ENCODE measurements around the gene MRC2. TPM values are rescaled to one million over a fixed set of nuclear protein-coding genes. Genes with fewer than 3 reads are reported as not detected.

Gene MRC2
- total and polyA plus RNA-seq, 9 of the 15 experiments (the other 6 are each of a cell fraction or from before 2014, with no cell fraction given): 0.28 to 11.5 (median 6.6) TPM

DNA sequence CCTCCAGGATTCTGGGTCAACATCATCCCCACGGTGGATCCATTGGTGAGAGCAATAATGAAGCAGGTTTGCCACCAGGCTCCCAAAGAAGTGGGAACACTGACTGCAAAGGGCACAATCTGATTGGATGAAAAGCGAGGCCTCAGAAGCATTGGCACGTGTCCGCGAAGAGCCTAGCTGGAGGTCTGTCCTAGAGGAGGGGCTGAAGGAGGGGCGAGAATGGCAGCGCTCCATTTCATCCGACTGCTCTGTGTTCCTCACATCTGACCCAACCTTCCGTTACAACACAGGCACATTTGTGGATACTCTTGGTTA lies 79.9 kb downstream of the MRC2 start:
- Histone ChIP-seq H3K79me2 (ENCODE audit: control insufficient read depth, insufficient read depth, low read length) (no peaks in the 10 kb centered on the region), H3K4me2 (ENCODE audit: insufficient read depth, low read length) (no peak overlapping the region), H3K4me3 (no peak overlapping the region), H2AFZ (ENCODE audit: low read depth, low read length) (no peak overlapping the region), H3K4me1 (replicated peaks in 1 of 2; ENCODE audit: control insufficient read depth in 2 of 2, insufficient read depth in 2 of 2, low read length in 2 of 2) (peaks cover 4 to 17% of the 10 kb centered on the region in 2 experiments; a peak in 4 of 5 replicates), H4K20me1 (replicated peaks; ENCODE audit: control insufficient read depth, insufficient read depth, low read length) (no peaks in the 10 kb centered on the region), H3K9ac (ENCODE audit: insufficient read depth in 1 of 2, low read depth in 2 of 2, low read length in 2 of 2) (no peak overlapping the region), H3K36me3 (ENCODE audit: control insufficient read depth, insufficient read depth, low read length) (no peaks in the 10 kb centered on the region), H3K27me3 (ENCODE audit: control insufficient read depth in 2 of 2, insufficient read depth in 2 of 2, low read length in 2 of 2) (peaks cover 21 to 55% of the 10 kb centered on the region in 2 experiments), H3K9me1 (ENCODE audit: control insufficient read depth, insufficient read depth, low read length) (no peaks in the 10 kb centered on the region), H3K27ac (ENCODE audit: extremely low read depth, low read depth, low read length) (no peak overlapping the region), H3K9me3 (replicated peaks; ENCODE audit: control insufficient read depth, insufficient read depth, low read depth, low read length) (peaks cover 6% of the 10 kb centered on the region; the same call in 1 of the 2 replicates)
- in situ Hi-C loops (cut with MboI): loop anchor here (25.0 kb wide), 1 partner anchor 255 kb away; the partner anchor contains the start of gene TANC2
- DNase-seq (ENCODE audit: extremely low read depth in 1 of 4, low spot score in 3 of 4) (no peak), FAIRE-seq (no peak), ATAC-seq (no peak)
- TF ChIP-seq E2F6 (IDR thresholded peaks at IDR 0.05; ENCODE audit: borderline replicate concordance in 1 of 2, extremely low read depth in 1 of 2, insufficient read depth in 1 of 2, insufficient read length in 1 of 2, low read depth in 1 of 2, low read length in 1 of 2, poor library complexity in 1 of 2, severe bottlenecking in 1 of 2) (peak in 1 of 2 experiments; percentile 52), XRCC3 (IDR thresholded peaks at IDR 0.05) (no peak)
- no TSS peak for BruUV-seq (replicated peaks)
- intact Hi-C loops (cut with micrococcal nuclease): no loop called here
- CTCF ChIA-PET (ENCODE audit: low intra/inter-chr PET ratio): no interaction called here
- POLR2A ChIA-PET: no interaction called here
- 41% methylated on average over 9 of the region's 9 CpGs for WGBS (ENCODE audit: insufficient coverage, low coverage, missing lambda C conversion rate)

- H2AFZ ChIP-seq (ENCODE audit: low read depth, low read length): no peak overlapping the region
- no peak overlapping the region for H3K9ac ChIP-seq (ENCODE audit: insufficient read depth in 1 of 2, low read depth in 2 of 2, low read length in 2 of 2)
- no peak for ATAC-seq
- no peak overlapping the region for H3K4me3 ChIP-seq
- H4K20me1 ChIP-seq (replicated peaks; ENCODE audit: control insufficient read depth, insufficient read depth, low read length): no peaks in the 10 kb centered on the region
- no peaks in the 10 kb centered on the region for H3K36me3 ChIP-seq (ENCODE audit: control insufficient read depth, insufficient read depth, low read length)
- peaks cover 4 to 11% of the 10 kb centered on the region in 2 experiments; a peak in 4 of 5 replicates for H3K4me1 ChIP-seq (replicated peaks in 1 of 2; ENCODE audit: control insufficient read depth in 2 of 2, insufficient read depth in 2 of 2, low read length in 2 of 2)
- in situ Hi-C loops (cut with MboI) (loop anchor here (25.0 kb wide), 1 partner anchor 254 kb away; the partner anchor contains the start of gene TANC2), intact Hi-C loops (cut with micrococcal nuclease) (no loop called here)
- DNase-seq (ENCODE audit: extremely low read depth in 1 of 4, low spot score in 3 of 4): no peak
- no peaks in the 10 kb centered on the region for H3K79me2 ChIP-seq (ENCODE audit: control insufficient read depth, insufficient read depth, low read length)
- no peak for FAIRE-seq
- peaks cover 6% of the 10 kb centered on the region; the same call in 1 of the 2 replicates for H3K9me3 ChIP-seq (replicated peaks; ENCODE audit: control insufficient read depth, insufficient read depth, low read depth, low read length)
- no peak overlapping the region for H3K27ac ChIP-seq (ENCODE audit: extremely low read depth, low read depth, low read length)
- 0% methylated on average over 2 of the region's 2 CpGs for WGBS (ENCODE audit: insufficient coverage, low coverage, missing lambda C conversion rate)
- H3K27me3 ChIP-seq (ENCODE audit: control insufficient read depth in 2 of 2, insufficient read depth in 2 of 2, low read length in 2 of 2): peaks cover 25 to 66% of the 10 kb centered on the region in 2 experiments
- BruUV-seq (replicated peaks): no TSS peak
- no peak overlapping the region for H3K4me2 ChIP-seq (ENCODE audit: insufficient read depth, low read length)
- ChIA-PET POLR2A (no interaction called here), CTCF (ENCODE audit: low intra/inter-chr PET ratio) (no interaction called here)
- H3K9me1 ChIP-seq (ENCODE audit: control insufficient read depth, insufficient read depth, low read length): no peaks in the 10 kb centered on the region
- TF ChIP-seq RNF2 (IDR thresholded peaks at IDR 0.05): no peak
- peak; percentile 49; the same call in 1 of the 2 replicates for TF ChIP-seq CBX1 (IDR thresholded peaks at IDR 0.05; ENCODE audit: low read depth)
- TF ChIP-seq NR2F6 (CRISPR knock-in tag; IDR thresholded peaks at IDR 0.05): no peak
- no peak for TF ChIP-seq SIRT6 (IDR thresholded peaks at IDR 0.05; ENCODE audit: low read depth, low read length)
- TF ChIP-seq CBX3 (IDR thresholded peaks at IDR 0.05; ENCODE audit: borderline replicate concordance in 1 of 2, low read length in 2 of 2): peak in 1 of 2 experiments; percentile 96; a peak in 2 of 3 replicates
- no peak for TF ChIP-seq SPI1 (IDR thresholded peaks at IDR 0.05; ENCODE audit: borderline replicate concordance, low read depth, low read length)
- TF ChIP-seq, protein P1, sequence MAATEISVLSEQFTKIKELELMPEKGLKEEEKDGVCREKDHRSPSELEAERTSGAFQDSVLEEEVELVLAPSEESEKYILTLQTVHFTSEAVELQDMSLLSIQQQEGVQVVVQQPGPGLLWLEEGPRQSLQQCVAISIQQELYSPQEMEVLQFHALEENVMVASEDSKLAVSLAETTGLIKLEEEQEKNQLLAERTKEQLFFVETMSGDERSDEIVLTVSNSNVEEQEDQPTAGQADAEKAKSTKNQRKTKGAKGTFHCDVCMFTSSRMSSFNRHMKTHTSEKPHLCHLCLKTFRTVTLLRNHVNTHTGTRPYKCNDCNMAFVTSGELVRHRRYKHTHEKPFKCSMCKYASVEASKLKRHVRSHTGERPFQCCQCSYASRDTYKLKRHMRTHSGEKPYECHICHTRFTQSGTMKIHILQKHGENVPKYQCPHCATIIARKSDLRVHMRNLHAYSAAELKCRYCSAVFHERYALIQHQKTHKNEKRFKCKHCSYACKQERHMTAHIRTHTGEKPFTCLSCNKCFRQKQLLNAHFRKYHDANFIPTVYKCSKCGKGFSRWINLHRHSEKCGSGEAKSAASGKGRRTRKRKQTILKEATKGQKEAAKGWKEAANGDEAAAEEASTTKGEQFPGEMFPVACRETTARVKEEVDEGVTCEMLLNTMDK (IDR thresholded peaks at IDR 0.05; ENCODE audit: borderline replicate concordance, insufficient read depth, low read depth, low read length, poor library complexity, severe bottlenecking): no peak
- TF ChIP-seq, protein P2, sequence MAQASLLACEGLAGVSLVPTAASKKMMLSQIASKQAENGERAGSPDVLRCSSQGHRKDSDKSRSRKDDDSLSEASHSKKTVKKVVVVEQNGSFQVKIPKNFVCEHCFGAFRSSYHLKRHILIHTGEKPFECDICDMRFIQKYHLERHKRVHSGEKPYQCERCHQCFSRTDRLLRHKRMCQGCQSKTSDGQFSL (CRISPR knock-in tag; IDR thresholded peaks at IDR 0.05): no peak
- TF ChIP-seq, protein P2 (tag; IDR thresholded peaks at IDR 0.05): no peak
- no peak for TF ChIP-seq ZNF347 (CRISPR knock-in tag; IDR thresholded peaks at IDR 0.05; ENCODE audit: low read depth)
Observed at GRCh38 chr17:62708587-62708986, 81.1 kb downstream of the MRC2 start.

Data from K562 (cell line).